Activated CD4-positive, CD25-positive, alpha-beta regulatory T cell treated with anti-CD3 and anti-CD28 coated beads, Interleukin-2, amount 50 U/mL, for 16 hours (primary cell): ENCODE data around the gene LRP1B.
"Not testable (repeated sequence)": the region's sequence is repeated elsewhere in the genome, so short reads cannot be mapped to it uniquely, and the experiment has no call there.

Experiments
- DNase-seq: peaks from one replicate; pipeline ENCODE4 v3.0.0-alpha.2; 2020; ENCODE audit warnings: low read depth, low spot score

The LRP1B gene

GRCh38 chr2:142104134-142104758 lies 26.6 kb downstream of the LRP1B start:
- DNase-seq = no peak

GRCh38 chr2:142100970-142101369 lies 29.8 kb downstream of the LRP1B start:
- DNase-seq = no peak

GRCh38 chr2:142100139-142100873 lies 30.5 kb downstream of the LRP1B start:
- DNase-seq = no peak

GRCh38 chr2:142097711-142098110 lies 33.1 kb downstream of the LRP1B start:
- no peak for DNase-seq

- DNase-seq = no peak
Observed at GRCh38 chr2:142095647-142096046, 35.2 kb downstream of the LRP1B start.

DNA sequence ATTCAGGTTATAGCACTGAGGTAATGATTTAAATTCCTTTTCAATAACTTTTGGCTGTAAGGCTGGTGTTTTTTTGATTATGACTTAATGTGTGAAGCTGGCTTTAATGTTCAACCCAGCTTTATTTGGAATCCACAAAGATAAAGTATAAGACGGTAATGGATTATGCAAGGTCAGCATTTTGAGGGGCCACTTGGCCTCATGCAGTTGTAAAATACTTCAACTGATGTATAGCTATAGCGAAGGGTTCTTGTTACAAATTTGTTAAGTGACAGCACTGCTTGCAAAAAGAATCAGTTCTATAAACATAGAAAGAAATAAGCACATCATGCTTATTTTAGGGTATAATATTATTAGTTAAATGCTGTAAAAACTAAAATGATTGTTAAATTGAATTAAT lies 36.6 kb downstream of the LRP1B start:
- DNase-seq = no peak

DNA sequence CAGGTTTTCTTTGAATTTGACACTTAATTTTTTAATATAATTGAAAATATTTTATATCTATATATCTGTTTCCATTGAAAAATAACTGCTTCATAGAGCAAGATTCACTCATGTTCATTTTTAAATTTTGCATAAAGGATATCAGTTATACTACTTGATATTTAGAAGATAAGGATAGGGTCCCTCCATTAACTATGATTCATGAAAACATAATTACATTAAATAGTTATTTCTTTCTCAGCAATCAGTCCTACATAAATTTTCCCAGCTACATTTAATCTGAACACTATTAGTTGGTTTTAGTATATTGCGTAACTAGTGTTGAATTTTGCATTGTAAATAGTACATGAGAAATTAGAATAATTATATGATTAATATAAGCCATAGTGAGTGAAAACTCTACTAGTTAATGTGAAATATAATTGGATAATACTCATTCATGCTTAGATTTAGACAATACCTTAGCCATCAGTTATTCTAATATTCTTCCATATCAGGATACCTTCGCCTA lies 42.7 kb downstream of the LRP1B start:
- DNase-seq = no peak

DNA sequence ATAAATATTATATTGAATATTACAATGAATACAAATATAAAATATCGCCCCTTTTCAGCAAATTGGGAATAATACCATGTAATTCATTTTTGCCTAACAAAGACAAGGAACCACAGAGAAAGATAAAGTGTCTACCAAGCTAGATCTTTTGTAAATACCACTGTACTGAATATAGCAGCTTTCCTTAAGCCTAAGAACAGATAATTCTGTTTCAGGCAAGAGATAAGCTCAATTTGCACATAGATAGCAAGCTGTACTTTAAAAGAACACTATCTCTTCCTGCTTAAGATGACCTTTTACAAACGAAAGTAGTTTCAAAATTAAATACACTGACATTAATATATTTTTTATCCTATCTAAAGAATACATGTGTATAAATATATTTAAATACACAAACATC lies 43.2 kb downstream of the LRP1B start:
- DNase-seq = not testable (repeated sequence)

DNA sequence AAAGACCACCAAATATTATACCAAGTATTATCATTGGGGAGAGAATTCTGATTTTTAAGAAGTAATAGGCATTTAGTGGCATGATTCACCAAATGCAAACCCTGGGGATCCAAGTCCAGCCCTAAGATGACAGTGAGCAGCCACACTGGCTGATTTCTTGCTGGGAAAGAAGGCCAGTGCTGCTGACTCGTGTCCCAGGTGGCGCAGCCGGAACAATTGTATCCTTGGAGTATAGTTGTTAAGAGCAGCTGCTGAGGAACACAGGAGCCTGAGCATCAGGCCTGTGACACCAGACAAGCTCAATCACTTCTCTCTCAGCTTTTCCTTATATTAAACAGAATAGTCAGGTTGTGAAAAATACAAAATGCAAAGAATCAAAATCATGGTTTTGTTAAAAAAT lies 48.4 kb downstream of the LRP1B start:
- DNase-seq = no peak

- DNase-seq = no peak
Observed at GRCh38 chr2:142076317-142076716, 54.5 kb downstream of the LRP1B start.

GRCh38 chr2:142075826-142076225 lies 55.0 kb downstream of the LRP1B start:
- DNase-seq = no peak

- DNase-seq = no peak
Observed at GRCh38 chr2:142069251-142069888, 61.4 kb downstream of the LRP1B start.

DNA sequence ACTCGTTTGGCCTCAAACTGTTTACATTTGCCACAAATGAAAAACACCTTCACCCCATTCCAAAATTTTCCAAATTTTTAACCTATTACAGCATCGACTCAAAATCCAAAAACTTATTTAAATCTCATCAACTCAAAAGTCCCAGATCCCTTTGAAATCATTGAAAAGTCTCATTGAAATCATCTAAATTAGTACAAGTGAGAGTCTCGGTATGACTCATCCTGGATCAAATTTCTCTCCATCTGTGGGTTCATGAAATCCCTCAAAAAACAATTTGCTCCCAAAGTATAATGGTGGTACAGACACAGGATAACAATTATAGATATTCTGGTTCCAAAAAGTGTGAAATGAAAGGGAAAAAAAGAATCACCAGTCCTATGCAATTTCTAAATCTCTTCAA lies 65.1 kb downstream of the LRP1B start:
- no peak for DNase-seq

GRCh38 chr2:142065156-142065555 lies 65.7 kb downstream of the LRP1B start:
- DNase-seq = no peak

DNA sequence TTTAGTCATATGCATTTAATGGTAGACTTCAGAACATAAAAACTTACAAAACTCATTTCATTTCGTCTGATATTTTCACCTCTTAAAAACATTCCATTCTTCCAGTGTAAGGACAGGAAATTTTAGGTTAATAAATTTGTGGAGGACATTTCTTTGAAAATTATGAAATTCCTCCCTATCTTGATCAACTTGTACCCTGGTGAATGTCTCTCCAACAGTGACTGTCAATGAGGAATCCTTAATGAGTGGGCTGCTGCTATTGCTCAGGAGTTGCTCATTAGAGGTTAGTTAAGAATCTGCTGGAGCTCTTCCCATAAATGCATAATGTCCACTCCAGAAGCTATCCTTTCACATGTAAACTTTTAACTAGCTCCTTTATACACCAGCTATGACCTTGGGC lies 69.1 kb downstream of the LRP1B start:
- DNase-seq = no peak

DNA sequence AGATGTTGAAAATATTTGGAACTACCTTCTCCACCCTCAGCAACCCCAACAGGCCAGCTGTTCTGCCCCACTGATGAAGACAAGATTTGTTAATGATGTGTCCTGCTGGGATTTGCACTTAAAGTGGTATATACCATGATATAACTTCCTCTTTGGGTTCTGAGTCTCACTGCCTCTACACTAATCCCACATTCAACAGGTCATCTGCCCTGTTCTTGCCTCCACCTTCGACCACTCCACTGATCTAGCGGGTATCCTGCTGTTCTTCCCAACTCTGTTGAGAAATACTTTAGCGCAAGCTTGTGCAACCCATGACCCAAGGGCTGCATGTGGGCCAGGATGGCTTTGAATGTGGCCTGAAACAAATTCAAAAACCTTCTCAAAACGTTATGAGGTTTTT lies 72.7 kb downstream of the LRP1B start:
- DNase-seq = no peak

- DNase-seq = no peak
Observed at GRCh38 chr2:142056784-142057183, 74.0 kb downstream of the LRP1B start.

DNA sequence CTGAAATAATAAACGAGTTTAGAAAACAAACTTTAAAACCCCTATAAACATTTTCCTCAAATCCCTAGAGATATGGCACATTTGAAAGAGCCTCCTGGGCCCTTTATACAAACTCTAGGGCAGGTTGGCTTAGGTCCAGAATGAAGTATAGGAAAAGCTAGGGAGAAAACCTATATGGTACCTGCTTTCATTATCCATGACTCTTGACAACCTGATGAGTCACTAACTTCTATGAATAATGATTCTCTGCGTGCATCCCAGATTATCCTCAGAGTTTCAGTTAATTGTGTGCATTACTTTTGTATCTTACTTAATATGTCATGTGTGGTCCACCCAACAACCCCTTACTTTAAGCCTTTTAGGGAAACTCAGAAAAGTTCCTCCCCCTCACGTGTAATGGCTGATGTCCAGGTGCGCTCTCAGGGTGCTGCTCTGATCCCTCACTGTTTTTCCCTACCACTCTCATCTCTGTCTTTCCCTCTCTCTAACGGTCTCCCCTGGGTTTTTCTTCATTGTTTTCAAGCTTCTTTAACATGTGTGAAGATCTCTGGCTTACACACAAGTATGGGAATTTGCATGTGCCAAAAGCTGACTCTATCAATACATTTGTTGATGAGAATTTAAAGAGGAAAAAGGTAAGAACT lies 78.5 kb downstream of the LRP1B start:
- no peak for DNase-seq

- no peak for DNase-seq
Observed at GRCh38 chr2:142048581-142048980, 82.2 kb downstream of the LRP1B start.

- no peak for DNase-seq
Observed at GRCh38 chr2:142045641-142046040, 85.2 kb downstream of the LRP1B start.

DNA sequence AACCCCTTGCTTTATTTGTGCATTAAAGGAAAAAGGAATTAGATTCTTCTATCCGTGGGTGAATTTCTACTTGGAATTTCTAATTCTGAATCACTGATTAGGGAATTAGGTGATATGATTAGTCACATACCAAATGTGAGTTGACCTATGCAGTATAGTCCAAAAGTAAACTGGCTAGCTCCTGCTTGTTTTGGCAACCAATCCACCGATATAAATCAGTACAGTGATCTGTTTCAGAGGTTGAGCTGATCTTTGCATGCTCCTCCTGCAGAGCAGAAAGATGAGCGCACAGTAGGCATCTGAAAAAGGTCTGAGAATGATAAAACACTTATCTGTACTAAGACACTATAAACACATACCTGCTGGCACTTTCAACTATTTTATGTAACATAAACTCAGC lies 86.6 kb downstream of the LRP1B start:
- no peak for DNase-seq

DNA sequence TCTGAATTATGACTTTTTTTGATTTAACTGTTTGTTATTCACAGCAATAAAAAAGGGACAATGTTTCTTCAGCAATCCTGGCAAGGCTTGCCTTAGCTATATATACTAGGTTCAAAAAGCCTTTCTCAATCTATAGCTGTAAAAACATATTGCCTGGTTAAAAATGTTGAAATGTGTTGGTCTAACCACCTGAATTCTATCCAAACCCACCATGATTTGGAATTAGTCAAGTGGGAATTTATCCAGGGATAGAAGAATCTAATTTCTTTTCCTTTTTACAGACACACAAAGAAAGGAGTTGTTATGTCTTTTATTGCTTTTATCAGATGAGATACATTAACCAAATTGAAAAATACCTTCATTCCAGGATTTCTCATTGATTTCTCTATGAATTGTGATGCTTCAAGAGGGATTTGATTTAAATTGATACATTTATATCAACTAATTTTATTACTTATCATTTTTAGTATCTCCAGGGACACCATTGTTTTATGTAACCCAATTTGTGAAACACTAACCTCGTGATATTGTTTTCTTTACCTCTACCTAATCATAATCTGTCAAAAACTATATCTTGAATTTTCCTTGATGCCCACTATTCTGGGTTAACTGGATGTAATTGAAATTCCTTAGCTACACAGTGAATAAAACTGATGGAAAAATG lies 88.1 kb downstream of the LRP1B start:
- DNase-seq = no peak
